Bronchial epithelial cell (primary cell): ENCODE results near the gene ASPSCR1. TPM values are rescaled to one million over a fixed set of nuclear protein-coding genes. Genes with fewer than 3 reads are reported as not detected.

ENCODE experiments used
- DNase-seq: peaks from one replicate; pipeline ENCODE4 v3.0.0-alpha.2; 2010; ENCODE audit warnings: low read depth
- FAIRE-seq: peaks from 2 replicates; lab custom pipeline; 2011; peaks lifted over from hg19 to GRCh38; lab: Jason Lieb, UNC
- H3K27me3 ChIP-seq: 2 replicates; pipeline ENCODE4 v1.5.1; 2011; ENCODE audit warnings: low read length; ENCODE audit not compliant: control insufficient read depth, insufficient read depth
- H3K36me3 ChIP-seq: 2 replicates; pipeline ENCODE4 v1.5.1; 2011; ENCODE audit warnings: low read length; ENCODE audit not compliant: control insufficient read depth, insufficient read depth
- H3K4me3 ChIP-seq: 2 replicates; pipeline ENCODE4 v1.5.1; 2011; ENCODE audit warnings: mild to moderate bottlenecking, low read depth, low read length, control low read depth
- total RNA-seq: library from RNA; depleted of rRNA; stranded (reverse); fragments of >200 nt; gene quantifications from 2 replicates; pipeline ENCODE4 v1.2.1, GENCODE V29; 2014
- TF ChIP-seq, protein P1 (sequence below): IDR thresholded peaks from 2 replicates; pipeline ENCODE4 v1.5.1; 2011; ENCODE audit warnings: mild to moderate bottlenecking, moderate library complexity, low read length, control low read depth, inconsistent platforms; ENCODE audit not compliant: insufficient read depth, severe bottlenecking

ASPSCR1 gene
- total RNA-seq, 1 donor from 2014 or later: 22.6 TPM

DNA sequence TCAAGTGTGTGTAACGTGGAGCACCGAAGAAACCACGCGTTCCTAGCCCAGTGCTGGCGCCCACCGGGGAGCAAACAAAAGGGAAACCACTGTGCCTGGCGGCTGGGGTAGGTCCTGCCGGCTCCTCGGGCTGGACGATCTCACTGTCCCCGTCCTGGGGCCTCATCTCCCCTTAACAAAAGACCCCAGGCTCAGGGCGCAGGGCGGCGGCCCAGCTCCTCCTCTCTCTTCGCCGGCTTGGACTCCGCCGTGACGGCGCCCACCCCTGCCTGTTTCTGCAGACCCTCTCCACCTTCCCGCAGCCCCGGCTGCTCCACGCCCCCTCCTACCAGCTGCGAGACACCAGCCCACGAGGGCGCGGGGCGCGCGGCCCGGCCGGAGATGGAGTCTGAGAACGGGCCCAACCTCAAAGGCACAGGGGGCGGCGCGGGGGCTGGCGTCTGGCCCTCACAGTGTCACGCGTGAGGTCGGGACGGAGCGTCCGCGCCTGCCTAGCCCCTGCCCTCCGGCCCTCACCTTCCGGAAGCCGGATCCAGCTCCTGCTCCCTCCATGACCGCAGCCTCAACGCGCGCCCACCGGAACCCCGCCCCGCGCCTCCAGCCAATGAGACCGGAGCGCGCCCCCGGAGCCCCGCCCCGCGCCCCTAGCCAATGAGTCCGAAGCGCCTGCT is 45.0 kb downstream of the ASPSCR1 start, which contains the start of gene CENPX:
TSS of gene CENPX (minus strand) at position 569 of the 671 bp plus-strand sequence. CDS start at position 552, 17 bp downstream.
- DNase-seq: no peak
- Histone ChIP-seq H3K4me3 (peak within 1 kb of the TSS; percentile 98), H3K36me3 (peaks cover under 1% of the 10 kb centered on the region), H3K27me3 (no peaks in the 10 kb centered on the region)
- TF ChIP-seq, protein P1, sequence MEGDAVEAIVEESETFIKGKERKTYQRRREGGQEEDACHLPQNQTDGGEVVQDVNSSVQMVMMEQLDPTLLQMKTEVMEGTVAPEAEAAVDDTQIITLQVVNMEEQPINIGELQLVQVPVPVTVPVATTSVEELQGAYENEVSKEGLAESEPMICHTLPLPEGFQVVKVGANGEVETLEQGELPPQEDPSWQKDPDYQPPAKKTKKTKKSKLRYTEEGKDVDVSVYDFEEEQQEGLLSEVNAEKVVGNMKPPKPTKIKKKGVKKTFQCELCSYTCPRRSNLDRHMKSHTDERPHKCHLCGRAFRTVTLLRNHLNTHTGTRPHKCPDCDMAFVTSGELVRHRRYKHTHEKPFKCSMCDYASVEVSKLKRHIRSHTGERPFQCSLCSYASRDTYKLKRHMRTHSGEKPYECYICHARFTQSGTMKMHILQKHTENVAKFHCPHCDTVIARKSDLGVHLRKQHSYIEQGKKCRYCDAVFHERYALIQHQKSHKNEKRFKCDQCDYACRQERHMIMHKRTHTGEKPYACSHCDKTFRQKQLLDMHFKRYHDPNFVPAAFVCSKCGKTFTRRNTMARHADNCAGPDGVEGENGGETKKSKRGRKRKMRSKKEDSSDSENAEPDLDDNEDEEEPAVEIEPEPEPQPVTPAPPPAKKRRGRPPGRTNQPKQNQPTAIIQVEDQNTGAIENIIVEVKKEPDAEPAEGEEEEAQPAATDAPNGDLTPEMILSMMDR: no peak
- FAIRE-seq: no peak

DNA sequence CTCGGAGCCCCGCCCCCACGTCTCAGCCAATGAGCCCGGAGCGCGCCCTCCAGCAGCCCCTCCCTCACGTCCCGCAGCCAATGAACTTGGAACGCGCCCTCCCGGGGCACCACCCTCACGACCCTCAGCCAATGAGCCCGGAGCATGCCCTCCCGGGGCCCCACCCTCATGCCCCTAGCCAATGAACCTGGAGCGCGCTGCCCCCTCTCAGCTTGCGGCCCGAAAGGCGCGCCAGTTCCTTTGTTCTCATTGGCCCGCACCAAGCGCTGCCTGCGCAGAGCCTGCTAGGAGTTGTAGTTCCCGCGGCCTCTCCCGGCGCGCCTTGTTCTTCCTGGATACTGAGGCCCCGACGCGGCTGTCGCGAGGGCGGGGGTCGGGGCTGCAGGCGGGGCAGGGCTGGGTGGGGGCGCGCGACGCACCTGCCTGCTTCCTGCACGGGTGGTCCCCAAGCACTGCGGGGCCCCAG is 45.6 kb downstream of the ASPSCR1 start, which contains the start of gene LRRC45:
TSS of gene LRRC45 (plus strand) at position 325 of the 466 bp plus-strand sequence. CDS start 339 bp downstream, outside the sequence.
- peaks cover 2% of the 10 kb centered on the region for H3K36me3 ChIP-seq
- peak within 1 kb of the TSS; percentile 98 for H3K4me3 ChIP-seq
- TF ChIP-seq, protein P1: no peak
- no peaks in the 10 kb centered on the region for H3K27me3 ChIP-seq
- DNase-seq (peak; percentile 95), FAIRE-seq (no peak)

DNA sequence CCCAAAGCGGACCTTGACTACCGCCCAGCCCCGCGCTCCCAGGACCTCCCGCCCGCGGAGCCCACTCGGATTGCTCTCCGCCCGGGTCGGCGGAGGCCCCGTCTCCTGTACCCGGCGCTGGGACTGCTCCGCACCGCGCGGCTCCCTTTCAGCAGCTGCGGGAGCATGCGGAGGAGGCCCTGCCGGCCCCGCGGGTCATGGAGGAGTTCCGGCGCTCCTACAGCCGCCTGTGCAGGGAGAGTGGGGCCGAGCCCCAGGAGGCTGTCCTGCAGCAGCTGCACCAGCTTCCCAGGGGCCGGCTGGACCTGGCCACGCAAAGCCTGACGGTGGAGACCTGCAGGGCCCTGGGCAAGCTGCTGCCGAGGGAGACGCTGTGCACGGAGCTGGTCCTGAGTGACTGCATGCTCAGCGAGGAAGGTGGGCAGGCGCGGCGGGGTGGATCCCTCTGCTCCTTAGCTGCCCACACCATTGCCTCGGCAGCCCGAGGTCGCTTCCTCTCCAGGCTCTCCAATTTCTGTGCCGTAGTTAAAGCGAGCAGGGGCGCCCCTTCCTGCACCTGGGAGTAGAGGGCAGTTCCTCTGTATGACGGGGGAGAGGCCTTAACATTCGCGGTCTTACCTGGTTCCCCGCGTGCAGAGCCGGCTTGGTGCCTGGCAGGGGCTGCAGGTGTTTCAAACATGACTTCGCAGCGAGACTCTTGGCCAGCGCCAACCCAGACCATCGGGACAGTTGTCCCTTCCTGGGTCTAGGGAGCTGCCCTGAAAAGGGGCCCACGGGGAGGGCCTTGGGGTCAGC is 46.2 kb downstream of the ASPSCR1 start:
- TF ChIP-seq, protein P1: no peak

DNA sequence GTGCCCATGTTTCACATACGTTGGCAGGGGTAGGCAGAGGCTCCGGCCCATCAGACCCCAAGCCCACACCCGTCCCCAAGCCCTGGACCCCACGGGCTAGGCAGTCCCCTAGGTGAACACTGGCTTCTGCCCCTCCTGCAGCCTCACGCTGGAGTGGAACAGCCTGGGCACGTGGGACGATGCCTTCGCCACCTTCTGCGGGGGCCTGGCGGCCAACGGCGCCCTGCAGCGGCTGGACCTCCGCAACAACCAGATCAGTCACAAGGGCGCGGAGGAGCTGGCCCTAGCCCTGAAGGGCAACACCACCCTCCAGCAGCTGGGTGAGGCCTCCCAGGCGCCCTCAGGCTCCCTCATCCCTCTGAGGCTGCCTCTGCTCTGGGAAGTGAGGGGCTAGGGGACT is 47.4 kb downstream of the ASPSCR1 start:
- H3K4me3 ChIP-seq: no peak overlapping the region
- TF ChIP-seq, protein P1: no peak
- no peak for FAIRE-seq
- peaks cover 2% of the 10 kb centered on the region for H3K36me3 ChIP-seq
- no peaks in the 10 kb centered on the region for H3K27me3 ChIP-seq
- no peak for DNase-seq

More for the DNA sequence above, 46.2 kb downstream of the ASPSCR1 start:
- FAIRE-seq (no peak), DNase-seq (no peak)
- Histone ChIP-seq H3K36me3 (peaks cover 2% of the 10 kb centered on the region), H3K27me3 (no peaks in the 10 kb centered on the region), H3K4me3 (peak overlapping the region; percentile 78)

DNA sequence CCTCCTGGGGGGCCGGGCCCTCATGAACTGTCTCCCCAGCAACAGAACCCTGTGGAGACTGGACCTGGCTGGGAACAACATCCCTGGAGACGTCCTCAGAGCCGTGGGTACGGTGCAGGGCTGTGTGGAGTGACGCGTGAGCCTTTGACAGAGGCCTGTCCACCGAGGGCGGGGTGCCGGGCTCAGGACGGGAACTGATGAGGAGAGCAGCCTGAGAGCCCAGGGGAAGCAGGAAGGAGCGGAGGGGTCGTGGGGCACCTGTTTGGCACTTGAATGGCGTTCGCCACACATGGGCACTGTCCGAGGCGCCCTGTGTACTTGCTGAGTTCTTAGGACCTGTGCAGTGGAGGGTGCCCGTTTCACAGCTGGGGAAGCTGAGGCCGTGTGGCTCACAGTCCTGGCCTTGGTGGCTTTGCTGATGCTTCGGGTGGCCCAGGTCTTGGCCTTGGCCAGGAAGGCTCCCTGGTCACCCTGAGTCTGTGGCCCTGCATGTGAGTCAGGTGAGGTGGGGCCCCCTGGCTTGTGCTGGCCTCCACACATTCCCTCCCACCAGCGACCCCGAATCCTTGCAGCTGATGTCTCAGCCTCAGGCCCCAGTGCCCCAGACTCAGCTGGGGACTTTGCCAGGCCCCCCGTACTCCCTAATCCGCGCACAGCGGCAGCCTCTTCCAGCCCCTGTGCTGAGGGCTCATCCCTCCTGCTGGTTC is 48.1 kb downstream of the ASPSCR1 start:
- DNase-seq (no peak), FAIRE-seq (no peak)
- TF ChIP-seq, protein P1: no peak
- Histone ChIP-seq H3K4me3 (no peak overlapping the region), H3K27me3 (no peaks in the 10 kb centered on the region), H3K36me3 (peaks cover 2% of the 10 kb centered on the region)
